22Rv1 (cell line): ENCODE measurements around the gene GPR50.

Experiments
- H3K27ac ChIP-seq: fragments of 450-650 bp; 2 replicates; pipeline ENCODE4 v1.5.1; 2017
- ZFX ChIP-seq: fragments of 450-650 bp; IDR thresholded peaks from 2 replicates; pipeline ENCODE4 v1.6.1; 2017; ENCODE audit warnings: antibody characterized with exemption, borderline replicate concordance
- TF ChIP-seq, protein P1 (sequence below): fragments of 450-650 bp; IDR thresholded peaks from 2 replicates; pipeline ENCODE4 v1.5.1; 2017; ENCODE audit warnings: mild to moderate bottlenecking

Gene GPR50

DNA sequence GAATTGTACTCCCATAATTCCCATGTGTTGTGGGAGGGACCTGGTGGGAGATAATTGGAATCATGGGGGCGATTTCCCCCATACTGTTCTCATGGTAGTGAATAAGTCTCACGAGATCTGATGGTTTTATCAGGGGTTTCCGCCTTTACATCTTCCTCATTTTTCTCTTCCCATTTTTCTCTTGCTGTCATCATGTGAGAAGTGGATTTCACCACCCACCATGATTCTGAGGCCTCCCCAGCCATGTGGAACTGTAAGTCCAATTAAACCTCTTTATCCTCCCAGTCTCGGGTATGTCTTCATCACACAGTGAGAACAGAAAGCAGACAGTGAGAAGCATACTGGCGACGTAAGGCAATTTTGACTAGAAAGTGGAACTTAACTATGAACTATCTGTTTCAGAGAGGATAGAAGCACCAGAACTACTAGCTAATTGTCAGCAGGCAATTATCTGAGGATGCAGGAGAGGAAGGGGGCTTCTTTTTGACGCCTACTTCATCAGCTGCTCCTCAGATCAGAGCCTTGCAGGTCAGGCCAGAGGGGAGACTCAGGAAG is 8.5 kb upstream of the GPR50 start:
- H3K27ac ChIP-seq: no peak overlapping the region
- no peak for TF ChIP-seq ZFX
- TF ChIP-seq, protein P1, sequence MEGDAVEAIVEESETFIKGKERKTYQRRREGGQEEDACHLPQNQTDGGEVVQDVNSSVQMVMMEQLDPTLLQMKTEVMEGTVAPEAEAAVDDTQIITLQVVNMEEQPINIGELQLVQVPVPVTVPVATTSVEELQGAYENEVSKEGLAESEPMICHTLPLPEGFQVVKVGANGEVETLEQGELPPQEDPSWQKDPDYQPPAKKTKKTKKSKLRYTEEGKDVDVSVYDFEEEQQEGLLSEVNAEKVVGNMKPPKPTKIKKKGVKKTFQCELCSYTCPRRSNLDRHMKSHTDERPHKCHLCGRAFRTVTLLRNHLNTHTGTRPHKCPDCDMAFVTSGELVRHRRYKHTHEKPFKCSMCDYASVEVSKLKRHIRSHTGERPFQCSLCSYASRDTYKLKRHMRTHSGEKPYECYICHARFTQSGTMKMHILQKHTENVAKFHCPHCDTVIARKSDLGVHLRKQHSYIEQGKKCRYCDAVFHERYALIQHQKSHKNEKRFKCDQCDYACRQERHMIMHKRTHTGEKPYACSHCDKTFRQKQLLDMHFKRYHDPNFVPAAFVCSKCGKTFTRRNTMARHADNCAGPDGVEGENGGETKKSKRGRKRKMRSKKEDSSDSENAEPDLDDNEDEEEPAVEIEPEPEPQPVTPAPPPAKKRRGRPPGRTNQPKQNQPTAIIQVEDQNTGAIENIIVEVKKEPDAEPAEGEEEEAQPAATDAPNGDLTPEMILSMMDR: no peak

DNA sequence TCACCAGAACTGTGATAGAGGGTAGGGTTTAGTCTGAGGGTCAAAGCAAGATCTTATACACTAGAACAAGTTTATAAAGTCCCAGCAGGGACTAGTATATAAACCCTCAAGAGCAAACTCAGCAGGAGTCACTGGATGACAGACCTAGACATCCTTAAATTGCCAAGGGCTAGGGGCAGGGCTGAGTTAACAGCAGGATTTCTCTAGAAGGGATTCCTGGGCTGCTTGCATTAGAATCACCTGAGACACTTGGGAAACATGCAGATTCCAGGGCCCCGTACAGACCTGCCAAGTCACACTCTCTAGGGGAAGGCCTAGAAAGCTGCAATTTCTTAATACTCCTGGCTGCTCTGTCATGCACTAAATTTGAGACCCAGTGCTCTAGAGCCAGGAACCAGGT is 6.6 kb upstream of the GPR50 start:
- TF ChIP-seq, protein P1: no peak
- TF ChIP-seq ZFX: no peak
- no peak overlapping the region for H3K27ac ChIP-seq

DNA sequence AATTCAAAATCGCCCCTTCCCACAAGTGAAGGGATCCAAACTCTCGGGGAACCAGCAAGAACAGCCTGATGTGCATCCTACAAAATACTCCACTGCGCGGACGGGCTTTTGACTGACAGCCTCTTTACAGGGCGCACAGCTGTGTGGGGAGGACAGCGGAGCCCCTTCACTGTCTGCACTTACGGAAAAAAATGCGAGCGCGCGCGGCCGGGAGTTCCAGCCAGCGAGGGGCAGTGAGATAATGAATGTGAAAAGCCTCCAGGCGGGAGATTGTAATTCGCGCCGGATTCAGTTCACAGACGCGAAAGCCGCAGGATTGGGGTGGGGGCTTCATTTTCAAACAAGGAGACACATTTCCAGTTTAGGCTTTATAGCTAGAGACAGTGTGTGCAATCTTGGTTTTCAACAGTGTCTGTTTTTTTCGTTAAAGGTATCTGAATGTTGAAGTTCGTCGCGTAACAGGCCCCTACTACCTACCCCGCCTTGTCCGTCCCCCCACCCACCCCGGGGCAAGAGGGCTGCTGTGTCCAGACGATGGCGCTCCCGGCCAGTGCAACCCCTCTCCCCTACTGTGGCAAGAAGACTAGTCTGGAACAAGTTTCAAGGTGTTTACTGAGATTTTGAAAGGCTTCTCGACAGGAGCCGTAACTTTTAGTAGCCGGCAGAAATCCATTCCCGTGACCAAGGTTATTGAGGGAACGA is 1.7 kb upstream of the GPR50 start:
- TF ChIP-seq, protein P1: no peak
- TF ChIP-seq ZFX: no peak
- no peak overlapping the region for H3K27ac ChIP-seq

DNA sequence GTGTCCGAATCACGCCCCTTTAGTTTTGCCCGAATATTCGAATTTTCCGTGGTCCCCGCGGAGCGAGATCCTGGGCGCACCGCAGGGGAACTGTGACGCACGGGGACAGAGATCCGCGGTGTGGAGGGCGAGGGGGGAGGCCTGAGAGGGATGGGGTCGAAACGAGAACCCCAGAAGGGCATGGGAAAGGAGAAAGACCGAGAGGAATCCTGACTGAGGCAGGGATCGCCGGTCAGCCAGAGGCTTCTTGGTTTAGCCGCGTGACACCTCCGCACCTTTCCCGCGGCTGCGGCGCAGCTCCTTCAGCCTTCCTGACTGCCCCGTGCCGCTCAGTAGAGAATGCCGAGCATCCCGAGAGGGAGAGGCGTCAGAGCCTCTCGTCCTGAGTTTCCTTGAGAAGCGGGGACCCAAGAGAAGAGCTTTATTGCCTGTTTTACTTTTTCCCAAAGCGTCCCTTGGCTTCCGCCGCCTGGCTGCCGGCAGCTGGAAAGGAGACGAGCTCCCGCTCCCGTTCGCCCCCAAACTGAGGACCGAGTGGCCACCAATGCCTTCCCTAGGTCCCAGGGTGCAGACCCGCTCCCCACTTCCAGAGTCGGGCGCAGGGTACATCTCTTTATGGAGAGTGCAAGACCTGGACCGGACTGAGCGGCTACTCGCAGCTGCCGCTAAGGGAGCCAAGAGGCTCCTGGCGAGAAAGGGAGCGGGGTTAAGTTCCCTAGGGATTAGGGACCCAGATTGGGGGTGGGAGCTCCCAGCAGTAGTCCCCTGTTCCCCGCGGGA is 911 bp upstream of the GPR50 start:
- no peak overlapping the region for H3K27ac ChIP-seq
- TF ChIP-seq, protein P1: no peak
- TF ChIP-seq ZFX: no peak

DNA sequence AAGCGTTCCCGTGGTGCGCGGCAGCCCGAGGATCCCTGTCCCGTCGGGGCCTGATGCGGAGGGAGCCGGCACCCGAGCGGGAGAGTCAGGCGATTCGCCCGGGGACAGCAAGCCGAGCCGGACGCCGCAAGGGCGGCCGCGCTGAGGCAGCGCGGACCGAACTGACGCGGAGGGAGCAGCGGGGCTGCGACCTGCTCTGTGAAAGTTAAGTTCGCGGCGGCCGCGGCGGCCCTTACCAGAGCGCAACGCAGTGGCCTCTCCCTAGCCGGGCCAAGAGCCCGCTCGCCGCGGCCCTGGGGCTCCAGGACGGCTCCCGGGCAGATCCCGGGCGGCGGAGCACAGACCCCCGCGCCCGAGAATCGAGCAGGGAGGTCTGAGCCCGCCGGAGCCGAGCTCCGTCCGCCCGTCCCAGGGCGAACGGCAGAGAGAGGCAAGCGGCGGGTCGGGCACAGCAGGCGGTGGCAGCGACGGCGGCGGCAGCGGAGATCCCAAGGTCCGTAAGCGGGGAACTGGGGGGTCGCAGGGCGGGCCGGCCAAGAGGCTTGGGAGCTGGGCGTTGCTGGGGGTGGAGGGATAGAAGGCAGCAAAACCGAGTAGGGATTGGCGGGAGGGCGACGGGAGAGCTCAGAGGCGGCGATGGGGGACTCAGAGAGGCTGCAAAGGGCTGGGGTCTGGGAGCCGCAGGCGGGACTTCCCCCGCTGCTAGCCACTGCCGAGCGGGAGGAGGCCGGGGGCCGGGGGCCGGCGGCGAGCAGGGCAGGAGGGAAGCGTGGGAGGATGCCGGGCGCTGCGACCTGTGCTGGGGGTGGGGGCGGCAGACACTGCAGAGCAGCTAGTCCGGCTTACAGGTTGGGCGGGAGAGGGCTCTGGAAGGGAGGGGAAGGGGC is 1.0 kb downstream of the GPR50 start:
- TF ChIP-seq, protein P1: no peak
- no peak for TF ChIP-seq ZFX
- H3K27ac ChIP-seq: no peak overlapping the region

DNA sequence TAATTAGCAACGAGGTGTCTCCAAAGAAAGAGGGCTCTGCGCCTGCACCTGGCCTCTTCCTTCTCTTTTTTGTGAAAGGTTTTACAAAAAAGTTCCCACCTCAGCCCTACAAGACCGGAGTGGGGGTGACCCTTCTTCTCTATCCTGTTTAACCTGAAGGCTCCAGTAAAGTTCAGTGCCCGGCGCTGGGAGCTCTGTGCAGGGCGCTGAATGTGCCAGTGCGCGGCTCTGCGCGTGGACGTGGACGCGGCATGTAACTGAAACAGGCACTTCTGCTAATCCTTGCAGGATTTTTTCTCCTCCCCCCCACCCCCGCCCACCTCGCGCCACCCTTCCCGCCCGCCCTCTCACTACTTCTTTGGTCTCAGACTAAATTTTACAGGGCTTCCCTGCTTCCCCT is 2.4 kb downstream of the GPR50 start:
- H3K27ac ChIP-seq: no peak overlapping the region
- TF ChIP-seq, protein P1: no peak
- no peak for TF ChIP-seq ZFX
